Measurements from ENCODE around the gene NBEAL2. TPM values are rescaled to one million over a fixed set of nuclear protein-coding genes. Genes with fewer than 3 reads are reported as not detected.
A peak's percentile ranks its signal among the peaks of the same experiment; 100 is the strongest.

Gene NBEAL2
- total RNA-seq, 1 donor from 2014 or later = 12.6 TPM

- H3K27me3 ChIP-seq (ENCODE audit: low read depth) = no peaks in the 10 kb centered on the region
- no peaks in the 10 kb centered on the region for H3K36me3 ChIP-seq
- intact Hi-C loops (cut with micrococcal nuclease) = no loop called here
- TF ChIP-seq CTCF (IDR thresholded peaks at IDR 0.05; ENCODE audit: borderline replicate concordance) = no peak
- DNase-seq = no peak
- no peaks in the 10 kb centered on the region for H3K9me3 ChIP-seq (replicated peaks)
- H3K4me1 ChIP-seq = peaks cover 44% of the 10 kb centered on the region
- peak overlapping the region; percentile 44 for H3K4me3 ChIP-seq
- peak overlapping the region; percentile 63 for H3K27ac ChIP-seq (replicated peaks)
Measured at GRCh38 chr3:46987319-46987742, 7.9 kb downstream of the NBEAL2 start.

GRCh38 chr3:46987743-46988401 lies 8.4 kb downstream of the NBEAL2 start:
- intact Hi-C loops (cut with micrococcal nuclease) = no loop called here
- no peak for TF ChIP-seq CTCF (IDR thresholded peaks at IDR 0.05; ENCODE audit: borderline replicate concordance)
- DNase-seq = peak; percentile 74
- H3K27me3 ChIP-seq (ENCODE audit: low read depth) = no peaks in the 10 kb centered on the region
- H3K9me3 ChIP-seq (replicated peaks) = no peaks in the 10 kb centered on the region
- H3K36me3 ChIP-seq = no peaks in the 10 kb centered on the region
- peak overlapping the region; percentile 44 for H3K4me3 ChIP-seq
- H3K27ac ChIP-seq (replicated peaks) = peak overlapping the region; percentile 63
- peaks cover 39% of the 10 kb centered on the region for H3K4me1 ChIP-seq

GRCh38 chr3:46988616-46989015 lies 9.2 kb downstream of the NBEAL2 start:
- intact Hi-C loops (cut with micrococcal nuclease) = no loop called here
- H3K27me3 ChIP-seq (ENCODE audit: low read depth) = no peaks in the 10 kb centered on the region
- no peak overlapping the region for H3K4me3 ChIP-seq
- no peak for TF ChIP-seq CTCF (IDR thresholded peaks at IDR 0.05; ENCODE audit: borderline replicate concordance)
- no peaks in the 10 kb centered on the region for H3K36me3 ChIP-seq
- peak overlapping the region; percentile 63 for H3K27ac ChIP-seq (replicated peaks)
- DNase-seq = no peak
- peaks cover 39% of the 10 kb centered on the region for H3K4me1 ChIP-seq
- no peaks in the 10 kb centered on the region for H3K9me3 ChIP-seq (replicated peaks)

GRCh38 chr3:46989146-46989810 lies 9.8 kb downstream of the NBEAL2 start:
- Histone ChIP-seq H3K9me3 (replicated peaks) (no peaks in the 10 kb centered on the region), H3K27ac (replicated peaks) (peak overlapping the region; percentile 63), H3K27me3 (ENCODE audit: low read depth) (no peaks in the 10 kb centered on the region), H3K4me3 (no peak overlapping the region), H3K4me1 (peaks cover 39% of the 10 kb centered on the region), H3K36me3 (no peaks in the 10 kb centered on the region)
- no peak for DNase-seq
- intact Hi-C loops (cut with micrococcal nuclease) = no loop called here
- no peak for TF ChIP-seq CTCF (IDR thresholded peaks at IDR 0.05; ENCODE audit: borderline replicate concordance)

GRCh38 chr3:46990573-46991374 lies 11.3 kb downstream of the NBEAL2 start:
- intact Hi-C loops (cut with micrococcal nuclease) = no loop called here
- Histone ChIP-seq H3K4me1 (peaks cover 36% of the 10 kb centered on the region), H3K36me3 (no peaks in the 10 kb centered on the region), H3K27ac (replicated peaks) (no peak overlapping the region), H3K27me3 (ENCODE audit: low read depth) (no peaks in the 10 kb centered on the region), H3K9me3 (replicated peaks) (no peaks in the 10 kb centered on the region), H3K4me3 (no peak overlapping the region)
- TF ChIP-seq CTCF (IDR thresholded peaks at IDR 0.05; ENCODE audit: borderline replicate concordance) = no peak
- DNase-seq = peak; percentile 43
